Measurements from ENCODE around the gene IP6K3. TPM values are rescaled to one million over a fixed set of nuclear protein-coding genes. Genes with fewer than 3 reads are reported as not detected.

IP6K3 gene
- total RNA-seq, 1 donor = under 0.01 TPM

DNA sequence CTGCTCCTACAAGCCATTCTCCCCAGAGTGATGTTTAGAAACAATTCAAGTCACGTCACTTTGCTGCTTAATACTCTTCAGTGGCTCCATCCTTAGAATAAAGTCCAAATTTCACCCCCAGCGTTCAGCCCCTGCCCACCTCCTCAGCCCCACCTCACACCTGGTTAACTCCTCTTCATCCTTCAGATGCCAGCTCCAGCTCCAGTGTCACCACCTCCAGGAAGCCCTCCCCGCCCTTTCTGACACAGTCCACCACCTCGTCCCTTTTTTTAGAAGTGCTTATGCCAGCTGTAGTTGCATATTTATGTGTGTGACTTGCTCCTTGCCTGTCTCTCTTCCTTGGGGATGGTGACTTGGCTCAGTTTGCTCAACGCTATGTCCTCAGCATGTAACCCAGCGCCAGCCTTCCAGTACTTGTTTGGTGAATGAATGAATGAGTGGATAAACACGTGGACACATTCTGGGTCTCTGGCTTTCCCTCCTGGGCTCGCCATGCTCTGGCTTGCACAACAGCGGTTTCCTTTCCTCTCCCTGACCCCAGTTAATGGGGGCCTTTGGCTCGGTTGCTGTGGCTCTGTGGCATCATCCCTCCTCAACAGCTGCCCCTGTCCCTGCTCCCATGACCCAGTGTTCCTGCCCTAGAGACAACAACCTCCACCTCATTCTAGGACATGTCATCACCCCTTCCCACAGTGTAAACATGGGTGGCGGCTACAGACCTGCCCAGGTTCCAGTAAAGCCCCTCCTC is 3.7 kb upstream of the IP6K3 start:
- H3K36me3 ChIP-seq (ENCODE audit: insufficient read depth, low read length) = no peaks in the 10 kb centered on the region
- peak; percentile 90 for DNase-seq (ENCODE audit: insufficient read length, low spot score, missing footprints)
- H3K27me3 ChIP-seq (ENCODE audit: insufficient read depth, low read length) = no peaks in the 10 kb centered on the region
- no peak overlapping the region for H3K4me3 ChIP-seq (ENCODE audit: insufficient read depth, low read length)
- no peak overlapping the region for H3K27ac ChIP-seq (ENCODE audit: low read depth, low read length)
- H3K4me1 ChIP-seq (ENCODE audit: insufficient read depth, low read length) = peaks cover 24% of the 10 kb centered on the region
- peak overlapping the region; percentile 49 for H3K4me2 ChIP-seq (ENCODE audit: insufficient read depth, low read length)
- no peaks in the 10 kb centered on the region for H3K79me2 ChIP-seq (ENCODE audit: insufficient read depth, low read length)
- no peak overlapping the region for H2AFZ ChIP-seq (ENCODE audit: low read length)
- H3K9me3 ChIP-seq (ENCODE audit: low read depth, low read length) = no peaks in the 10 kb centered on the region
- no peaks in the 10 kb centered on the region for H4K20me1 ChIP-seq (ENCODE audit: insufficient read depth, low read length)
- TF ChIP-seq, protein P1, sequence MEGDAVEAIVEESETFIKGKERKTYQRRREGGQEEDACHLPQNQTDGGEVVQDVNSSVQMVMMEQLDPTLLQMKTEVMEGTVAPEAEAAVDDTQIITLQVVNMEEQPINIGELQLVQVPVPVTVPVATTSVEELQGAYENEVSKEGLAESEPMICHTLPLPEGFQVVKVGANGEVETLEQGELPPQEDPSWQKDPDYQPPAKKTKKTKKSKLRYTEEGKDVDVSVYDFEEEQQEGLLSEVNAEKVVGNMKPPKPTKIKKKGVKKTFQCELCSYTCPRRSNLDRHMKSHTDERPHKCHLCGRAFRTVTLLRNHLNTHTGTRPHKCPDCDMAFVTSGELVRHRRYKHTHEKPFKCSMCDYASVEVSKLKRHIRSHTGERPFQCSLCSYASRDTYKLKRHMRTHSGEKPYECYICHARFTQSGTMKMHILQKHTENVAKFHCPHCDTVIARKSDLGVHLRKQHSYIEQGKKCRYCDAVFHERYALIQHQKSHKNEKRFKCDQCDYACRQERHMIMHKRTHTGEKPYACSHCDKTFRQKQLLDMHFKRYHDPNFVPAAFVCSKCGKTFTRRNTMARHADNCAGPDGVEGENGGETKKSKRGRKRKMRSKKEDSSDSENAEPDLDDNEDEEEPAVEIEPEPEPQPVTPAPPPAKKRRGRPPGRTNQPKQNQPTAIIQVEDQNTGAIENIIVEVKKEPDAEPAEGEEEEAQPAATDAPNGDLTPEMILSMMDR (IDR thresholded peaks at IDR 0.05; ENCODE audit: extremely low read depth, low read depth, low read length) = no peak

DNA sequence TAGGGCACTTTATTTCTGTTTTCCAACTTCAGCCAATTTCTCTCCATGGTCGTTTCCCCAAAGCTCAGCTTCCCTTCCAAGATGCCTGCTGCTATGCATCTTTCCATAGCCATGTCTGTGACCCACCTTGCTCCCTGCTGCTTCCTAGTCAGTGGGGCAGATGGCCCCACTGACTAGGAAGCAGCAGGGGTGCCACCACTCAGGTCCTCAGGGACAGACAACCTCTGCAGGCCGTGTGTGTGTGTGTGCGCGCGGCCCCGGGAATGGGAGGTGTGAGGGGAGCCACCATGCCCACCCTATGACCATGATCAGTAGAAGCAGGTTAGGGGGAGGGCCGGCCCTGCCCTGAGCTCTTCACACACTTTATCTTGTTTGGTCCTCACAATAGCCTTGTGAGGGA is 2.7 kb upstream of the IP6K3 start:
- Histone ChIP-seq H3K27me3 (ENCODE audit: insufficient read depth, low read length) (no peaks in the 10 kb centered on the region), H4K20me1 (ENCODE audit: insufficient read depth, low read length) (no peaks in the 10 kb centered on the region), H3K79me2 (ENCODE audit: insufficient read depth, low read length) (no peaks in the 10 kb centered on the region), H3K36me3 (ENCODE audit: insufficient read depth, low read length) (no peaks in the 10 kb centered on the region), H2AFZ (ENCODE audit: low read length) (no peak overlapping the region), H3K27ac (ENCODE audit: low read depth, low read length) (no peak overlapping the region), H3K4me3 (ENCODE audit: insufficient read depth, low read length) (no peak overlapping the region), H3K9me3 (ENCODE audit: low read depth, low read length) (no peaks in the 10 kb centered on the region), H3K4me1 (ENCODE audit: insufficient read depth, low read length) (peaks cover 24% of the 10 kb centered on the region), H3K4me2 (ENCODE audit: insufficient read depth, low read length) (no peak overlapping the region)
- peak; percentile 32 for DNase-seq (ENCODE audit: insufficient read length, low spot score, missing footprints)
- TF ChIP-seq, protein P1 (IDR thresholded peaks at IDR 0.05; ENCODE audit: extremely low read depth, low read depth, low read length) = no peak

DNA sequence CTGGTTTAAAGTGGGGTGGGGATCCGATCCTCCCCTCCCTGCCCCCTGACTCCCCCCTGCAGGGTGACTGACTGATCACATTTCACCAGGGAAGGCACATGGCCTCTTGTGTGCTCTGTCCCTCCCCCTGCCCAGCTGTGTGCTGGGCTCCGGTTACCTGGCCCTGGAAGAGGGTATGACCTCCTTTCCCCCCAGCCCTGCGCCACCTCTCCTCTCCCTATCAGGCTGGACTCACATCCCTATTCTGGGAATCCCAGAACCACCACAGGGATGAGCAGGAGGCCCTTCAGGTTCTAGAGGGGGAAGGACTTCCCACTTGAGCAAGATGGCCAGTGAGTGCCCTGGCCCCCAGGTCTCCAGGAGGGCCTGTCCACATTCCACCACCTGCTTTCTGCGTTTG is 2.1 kb upstream of the IP6K3 start:
- H3K9me3 ChIP-seq (ENCODE audit: low read depth, low read length) = no peaks in the 10 kb centered on the region
- H3K27me3 ChIP-seq (ENCODE audit: insufficient read depth, low read length) = no peaks in the 10 kb centered on the region
- TF ChIP-seq, protein P1 (IDR thresholded peaks at IDR 0.05; ENCODE audit: extremely low read depth, low read depth, low read length) = no peak

DNA sequence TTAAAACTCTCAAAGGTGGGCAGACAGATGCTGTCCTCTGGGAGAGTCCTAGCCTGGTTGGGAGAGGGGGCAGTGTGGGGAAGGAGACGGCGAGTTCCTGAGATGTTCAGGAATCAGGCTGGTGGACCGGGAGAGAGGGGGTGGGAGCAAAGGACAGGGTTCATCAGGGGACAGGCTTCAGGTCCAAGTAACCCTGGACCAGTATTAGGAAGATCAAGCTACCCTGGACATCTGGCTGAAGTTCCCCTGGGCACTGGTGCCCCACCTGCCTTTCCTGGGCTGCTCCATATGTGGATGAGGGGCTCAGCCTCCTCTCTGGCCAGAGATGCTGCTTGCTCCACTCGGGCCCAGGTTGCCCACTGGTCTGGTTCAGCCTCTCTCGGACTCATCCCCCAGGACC is 1.1 kb upstream of the IP6K3 start:
- DNase-seq (ENCODE audit: insufficient read length, low spot score, missing footprints) = no peak
- Histone ChIP-seq H3K4me1 (ENCODE audit: insufficient read depth, low read length) (peaks cover 24% of the 10 kb centered on the region), H3K36me3 (ENCODE audit: insufficient read depth, low read length) (no peaks in the 10 kb centered on the region), H2AFZ (ENCODE audit: low read length) (no peak overlapping the region), H3K27ac (ENCODE audit: low read depth, low read length) (no peak overlapping the region), H4K20me1 (ENCODE audit: insufficient read depth, low read length) (no peaks in the 10 kb centered on the region), H3K27me3 (ENCODE audit: insufficient read depth, low read length) (peaks cover 5% of the 10 kb centered on the region), H3K9me3 (ENCODE audit: low read depth, low read length) (no peaks in the 10 kb centered on the region), H3K4me2 (ENCODE audit: insufficient read depth, low read length) (no peak overlapping the region), H3K4me3 (ENCODE audit: insufficient read depth, low read length) (no peak overlapping the region), H3K79me2 (ENCODE audit: insufficient read depth, low read length) (no peaks in the 10 kb centered on the region)
- TF ChIP-seq, protein P1 (IDR thresholded peaks at IDR 0.05; ENCODE audit: extremely low read depth, low read depth, low read length) = no peak

More for the DNA sequence above, 2.1 kb upstream of the IP6K3 start:
- no peak overlapping the region for H2AFZ ChIP-seq (ENCODE audit: low read length)
- H3K36me3 ChIP-seq (ENCODE audit: insufficient read depth, low read length) = no peaks in the 10 kb centered on the region
- no peak overlapping the region for H3K4me2 ChIP-seq (ENCODE audit: insufficient read depth, low read length)
- peak; percentile 54 for DNase-seq (ENCODE audit: insufficient read length, low spot score, missing footprints)
- no peak overlapping the region for H3K4me3 ChIP-seq (ENCODE audit: insufficient read depth, low read length)
- H3K79me2 ChIP-seq (ENCODE audit: insufficient read depth, low read length) = no peaks in the 10 kb centered on the region
- no peak overlapping the region for H3K27ac ChIP-seq (ENCODE audit: low read depth, low read length)
- peaks cover 24% of the 10 kb centered on the region for H3K4me1 ChIP-seq (ENCODE audit: insufficient read depth, low read length)
- H4K20me1 ChIP-seq (ENCODE audit: insufficient read depth, low read length) = no peaks in the 10 kb centered on the region

Measured in osteoblast (primary cell).